ENCODE data around the gene MACROD2. TPM values are rescaled to one million over a fixed set of nuclear protein-coding genes. Genes with fewer than 3 reads are reported as not detected.

Gene MACROD2
- total RNA-seq, 1 experiment from 2014 or later = 3.7 TPM

DNA sequence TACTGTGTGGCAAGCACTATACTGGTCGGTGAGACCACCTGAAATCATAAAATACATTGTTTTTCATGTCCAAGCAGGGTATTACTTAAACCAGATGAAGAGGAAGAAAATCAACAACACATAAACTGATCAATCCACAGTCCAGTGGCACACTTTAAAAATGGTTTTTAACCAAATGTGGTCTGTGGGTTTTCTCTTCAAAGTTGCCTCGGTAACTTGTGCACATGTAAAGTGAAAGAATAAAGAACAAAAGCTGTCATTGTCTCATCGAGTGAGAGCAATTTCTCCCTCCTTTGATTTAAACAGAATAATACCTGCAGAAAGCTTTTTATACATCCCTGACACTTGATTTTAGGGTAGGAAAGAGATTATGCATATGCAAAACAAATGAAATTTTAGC, 338.4 kb downstream of the MACROD2 start:
- no peaks in the 10 kb centered on the region for H3K27me3 ChIP-seq (ENCODE audit: insufficient read depth, low read length)
- no peaks in the 10 kb centered on the region for H3K9me2 ChIP-seq (ENCODE audit: insufficient read depth)
- no TSS peak for BruUV-seq (replicated peaks)
- ChIA-PET RAD21 (ENCODE audit: low non-redundant PET in 1 of 2, low total read pairs in 2 of 2, uncharacterized antibody in 2 of 2, unreplicated experiment in 2 of 2) (no interaction called here), CTCF (no interaction called here), POLR2A (no interaction called here)
- TF ChIP-seq EZH2phosphoT487 (IDR thresholded peaks at IDR 0.05; ENCODE audit: borderline replicate concordance) (no peak), POLR2AphosphoS5 (IDR thresholded peaks at IDR 0.05; ENCODE audit: low read depth, low read length) (no peak), ELF1 (IDR thresholded peaks at IDR 0.05; ENCODE audit: borderline replicate concordance, low read depth) (no peak), SP1 (IDR thresholded peaks at IDR 0.05; ENCODE audit: low read depth) (no peak), FOSL1 (IDR thresholded peaks at IDR 0.05; ENCODE audit: low read depth) (no peak), ZFX (IDR thresholded peaks at IDR 0.05) (no peak), JUND (IDR thresholded peaks at IDR 0.05) (no peak), POLR2A (IDR thresholded peaks at IDR 0.05; ENCODE audit: borderline replicate concordance, extremely low read depth, insufficient read depth, insufficient read length) (no peak), EGR1 (IDR thresholded peaks at IDR 0.05; ENCODE audit: low read depth) (no peak), TCF7L2 (IDR thresholded peaks at IDR 0.05; ENCODE audit: borderline replicate concordance, extremely low read depth, insufficient read depth, insufficient read length) (no peak), SIN3A (IDR thresholded peaks at IDR 0.05; ENCODE audit: low read depth) (no peak), RAD21 (IDR thresholded peaks at IDR 0.05; ENCODE audit: low read depth) (no peak)
- TF ChIP-seq, protein P1, sequence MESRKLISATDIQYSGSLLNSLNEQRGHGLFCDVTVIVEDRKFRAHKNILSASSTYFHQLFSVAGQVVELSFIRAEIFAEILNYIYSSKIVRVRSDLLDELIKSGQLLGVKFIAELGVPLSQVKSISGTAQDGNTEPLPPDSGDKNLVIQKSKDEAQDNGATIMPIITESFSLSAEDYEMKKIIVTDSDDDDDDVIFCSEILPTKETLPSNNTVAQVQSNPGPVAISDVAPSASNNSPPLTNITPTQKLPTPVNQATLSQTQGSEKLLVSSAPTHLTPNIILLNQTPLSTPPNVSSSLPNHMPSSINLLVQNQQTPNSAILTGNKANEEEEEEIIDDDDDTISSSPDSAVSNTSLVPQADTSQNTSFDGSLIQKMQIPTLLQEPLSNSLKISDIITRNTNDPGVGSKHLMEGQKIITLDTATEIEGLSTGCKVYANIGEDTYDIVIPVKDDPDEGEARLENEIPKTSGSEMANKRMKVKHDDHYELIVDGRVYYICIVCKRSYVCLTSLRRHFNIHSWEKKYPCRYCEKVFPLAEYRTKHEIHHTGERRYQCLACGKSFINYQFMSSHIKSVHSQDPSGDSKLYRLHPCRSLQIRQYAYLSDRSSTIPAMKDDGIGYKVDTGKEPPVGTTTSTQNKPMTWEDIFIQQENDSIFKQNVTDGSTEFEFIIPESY (IDR thresholded peaks at IDR 0.05; ENCODE audit: extremely low read depth, insufficient replicate concordance, low read length) = no peak
- TF ChIP-seq, protein P2, sequence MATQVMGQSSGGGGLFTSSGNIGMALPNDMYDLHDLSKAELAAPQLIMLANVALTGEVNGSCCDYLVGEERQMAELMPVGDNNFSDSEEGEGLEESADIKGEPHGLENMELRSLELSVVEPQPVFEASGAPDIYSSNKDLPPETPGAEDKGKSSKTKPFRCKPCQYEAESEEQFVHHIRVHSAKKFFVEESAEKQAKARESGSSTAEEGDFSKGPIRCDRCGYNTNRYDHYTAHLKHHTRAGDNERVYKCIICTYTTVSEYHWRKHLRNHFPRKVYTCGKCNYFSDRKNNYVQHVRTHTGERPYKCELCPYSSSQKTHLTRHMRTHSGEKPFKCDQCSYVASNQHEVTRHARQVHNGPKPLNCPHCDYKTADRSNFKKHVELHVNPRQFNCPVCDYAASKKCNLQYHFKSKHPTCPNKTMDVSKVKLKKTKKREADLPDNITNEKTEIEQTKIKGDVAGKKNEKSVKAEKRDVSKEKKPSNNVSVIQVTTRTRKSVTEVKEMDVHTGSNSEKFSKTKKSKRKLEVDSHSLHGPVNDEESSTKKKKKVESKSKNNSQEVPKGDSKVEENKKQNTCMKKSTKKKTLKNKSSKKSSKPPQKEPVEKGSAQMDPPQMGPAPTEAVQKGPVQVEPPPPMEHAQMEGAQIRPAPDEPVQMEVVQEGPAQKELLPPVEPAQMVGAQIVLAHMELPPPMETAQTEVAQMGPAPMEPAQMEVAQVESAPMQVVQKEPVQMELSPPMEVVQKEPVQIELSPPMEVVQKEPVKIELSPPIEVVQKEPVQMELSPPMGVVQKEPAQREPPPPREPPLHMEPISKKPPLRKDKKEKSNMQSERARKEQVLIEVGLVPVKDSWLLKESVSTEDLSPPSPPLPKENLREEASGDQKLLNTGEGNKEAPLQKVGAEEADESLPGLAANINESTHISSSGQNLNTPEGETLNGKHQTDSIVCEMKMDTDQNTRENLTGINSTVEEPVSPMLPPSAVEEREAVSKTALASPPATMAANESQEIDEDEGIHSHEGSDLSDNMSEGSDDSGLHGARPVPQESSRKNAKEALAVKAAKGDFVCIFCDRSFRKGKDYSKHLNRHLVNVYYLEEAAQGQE (IDR thresholded peaks at IDR 0.05; ENCODE audit: low read depth) = no peak
- TF ChIP-seq, protein P3, sequence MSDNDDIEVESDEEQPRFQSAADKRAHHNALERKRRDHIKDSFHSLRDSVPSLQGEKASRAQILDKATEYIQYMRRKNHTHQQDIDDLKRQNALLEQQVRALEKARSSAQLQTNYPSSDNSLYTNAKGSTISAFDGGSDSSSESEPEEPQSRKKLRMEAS (IDR thresholded peaks at IDR 0.05) = no peak
- no peak overlapping the region for H2AFZ ChIP-seq (ENCODE audit: low read depth, low read length, poor library complexity, severe bottlenecking)
- no peak overlapping the region for H3K4me2 ChIP-seq (ENCODE audit: low read length)
- H3K9ac ChIP-seq (ENCODE audit: low read length) = no peak overlapping the region
- no peak overlapping the region for H3K4me3 ChIP-seq (replicated peaks in 1 of 2; ENCODE audit: low read depth in 1 of 2, low read length in 2 of 2)
- DNase-seq (ENCODE audit: low read depth, low spot score) (no peak), ATAC-seq (no peak)
- H3K4me1 ChIP-seq (ENCODE audit: control insufficient read depth in 1 of 2, insufficient read depth in 2 of 2, low read length in 2 of 2) = peaks cover 0 to 5% of the 10 kb centered on the region in 2 experiments; a peak in 1 of 4 replicates
- no peaks in the 10 kb centered on the region for H3K79me2 ChIP-seq (ENCODE audit: insufficient read depth, low read length)
- no peak overlapping the region for H3K27ac ChIP-seq (ENCODE audit: low read depth, low read length)
- no peaks in the 10 kb centered on the region for H4K20me1 ChIP-seq (ENCODE audit: insufficient read depth)
- intact Hi-C loops (cut with micrococcal nuclease) = loop anchor here (10.0 kb wide), 2 partner anchors 381 to 611 kb away; no protein-coding TSS in a partner anchor
- no peaks in the 10 kb centered on the region for H3K36me3 ChIP-seq (ENCODE audit: control insufficient read depth in 1 of 2, insufficient read depth in 2 of 2, low read length in 2 of 2)
- H3K9me3 ChIP-seq (ENCODE audit: control insufficient read depth in 1 of 2, insufficient read depth in 1 of 2, low read depth in 1 of 2, low read length in 2 of 2) = no peaks in the 10 kb centered on the region

All from HCT116 (cell line).